Measurements from ENCODE around the gene CPAMD8.

DNA sequence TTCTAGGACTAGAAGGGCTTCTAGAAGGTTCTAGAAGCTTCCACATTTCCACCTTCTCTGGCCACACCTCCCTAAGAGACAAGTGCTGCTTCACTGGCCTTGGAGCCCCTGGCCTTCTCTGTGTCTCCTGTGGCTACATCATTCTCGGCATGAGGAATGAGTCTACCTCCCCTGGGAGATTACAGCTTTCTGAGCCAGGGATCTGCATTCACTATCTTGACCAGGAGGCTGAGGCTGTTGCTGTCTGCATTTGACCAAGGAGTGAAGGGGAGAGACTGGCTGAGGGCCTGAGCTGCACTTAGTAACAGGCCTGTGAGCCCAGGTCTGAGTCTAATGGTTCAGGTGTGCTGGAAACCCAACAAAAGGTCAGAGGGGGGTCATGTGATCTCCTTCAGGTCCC lies 5.3 kb downstream of the CPAMD8 start:
- TF ChIP-seq, protein P1, sequence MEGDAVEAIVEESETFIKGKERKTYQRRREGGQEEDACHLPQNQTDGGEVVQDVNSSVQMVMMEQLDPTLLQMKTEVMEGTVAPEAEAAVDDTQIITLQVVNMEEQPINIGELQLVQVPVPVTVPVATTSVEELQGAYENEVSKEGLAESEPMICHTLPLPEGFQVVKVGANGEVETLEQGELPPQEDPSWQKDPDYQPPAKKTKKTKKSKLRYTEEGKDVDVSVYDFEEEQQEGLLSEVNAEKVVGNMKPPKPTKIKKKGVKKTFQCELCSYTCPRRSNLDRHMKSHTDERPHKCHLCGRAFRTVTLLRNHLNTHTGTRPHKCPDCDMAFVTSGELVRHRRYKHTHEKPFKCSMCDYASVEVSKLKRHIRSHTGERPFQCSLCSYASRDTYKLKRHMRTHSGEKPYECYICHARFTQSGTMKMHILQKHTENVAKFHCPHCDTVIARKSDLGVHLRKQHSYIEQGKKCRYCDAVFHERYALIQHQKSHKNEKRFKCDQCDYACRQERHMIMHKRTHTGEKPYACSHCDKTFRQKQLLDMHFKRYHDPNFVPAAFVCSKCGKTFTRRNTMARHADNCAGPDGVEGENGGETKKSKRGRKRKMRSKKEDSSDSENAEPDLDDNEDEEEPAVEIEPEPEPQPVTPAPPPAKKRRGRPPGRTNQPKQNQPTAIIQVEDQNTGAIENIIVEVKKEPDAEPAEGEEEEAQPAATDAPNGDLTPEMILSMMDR (conservative IDR thresholded peaks at IDR 0.05 in 1 of 2, IDR thresholded peaks at IDR 0.05 in 1 of 2; ENCODE audit: low read depth in 1 of 2, low read length in 2 of 2), result no peak
- TF ChIP-seq EZH2 (IDR thresholded peaks at IDR 0.05; ENCODE audit: low read length, missing control alignments), result no peak

All from fibroblast of lung (primary cell).